Measurements from ENCODE around the gene SS18L1.

SS18L1 gene

DNA sequence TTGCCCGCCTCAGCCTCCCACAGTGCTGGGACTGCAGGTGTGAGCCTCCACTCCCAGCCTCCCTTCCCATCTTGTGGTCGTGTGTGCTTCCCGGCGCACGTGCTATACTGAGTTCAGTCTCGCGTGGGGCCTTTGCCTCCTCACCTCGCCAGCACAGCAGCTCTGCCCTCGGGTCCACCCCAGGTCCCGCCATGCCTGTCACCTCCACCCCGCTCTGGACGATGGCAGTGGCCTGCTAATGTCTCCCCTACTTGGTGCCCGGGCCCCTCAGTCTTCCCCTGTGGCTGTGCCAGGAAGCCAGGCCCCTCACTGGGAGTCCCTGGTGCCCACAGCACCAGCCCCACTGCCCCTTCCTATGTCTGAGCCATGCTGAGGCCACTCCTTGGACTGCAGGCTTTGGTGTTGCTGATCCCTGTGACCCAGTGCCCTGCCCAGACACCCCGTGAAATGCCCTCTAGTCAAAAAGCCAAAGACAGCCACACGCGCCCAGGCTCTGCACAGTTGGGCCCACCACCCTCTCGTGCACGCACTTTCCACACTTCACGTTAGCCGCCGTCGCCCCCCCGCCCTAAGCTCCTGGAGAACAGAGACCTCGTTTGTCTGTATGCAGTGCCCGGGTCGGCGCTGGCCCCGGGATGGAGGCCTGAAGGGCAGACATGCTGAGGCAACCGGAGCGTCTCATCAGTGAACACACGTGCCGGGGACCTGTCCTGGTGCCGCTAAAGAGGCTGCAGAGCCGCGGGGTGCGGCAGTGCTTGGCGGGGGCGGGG is 62.2 kb downstream of the SS18L1 start:
- Mint-ChIP-seq H3K9me3 (no peaks in the 10 kb centered on the region), H3K36me3 (ENCODE audit: low read depth) (peaks cover 9% of the 10 kb centered on the region)

DNA sequence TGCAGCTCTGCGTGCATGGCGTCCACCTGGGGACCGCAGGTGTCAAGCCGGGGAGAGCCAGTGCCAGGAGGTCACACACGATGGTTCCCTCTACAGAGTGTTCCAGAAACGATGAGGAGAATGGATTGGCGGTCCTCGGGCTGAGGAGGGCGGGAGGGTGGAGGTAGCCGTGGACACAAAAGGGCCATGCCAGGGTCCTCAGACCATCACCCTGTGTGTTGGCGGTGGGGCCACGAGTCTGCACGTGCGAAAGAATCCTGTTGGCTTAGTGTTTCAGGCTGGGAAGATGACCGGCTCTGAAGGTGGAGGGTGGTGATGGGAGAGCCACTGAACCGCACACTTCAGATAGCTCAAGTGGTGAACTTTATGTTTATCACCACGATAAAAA is 62.8 kb downstream of the SS18L1 start:
- Mint-ChIP-seq H3K4me1 (ENCODE audit: low read depth) (peaks cover 1% of the 10 kb centered on the region), H3K9me3 (no peaks in the 10 kb centered on the region), H3K27me3 (ENCODE audit: low read depth) (no peaks in the 10 kb centered on the region), H3K27ac (no peak overlapping the region), H3K4me3 (no peak overlapping the region), H3K36me3 (ENCODE audit: low read depth) (peaks cover 9% of the 10 kb centered on the region)

More for the DNA sequence above, 62.2 kb downstream of the SS18L1 start:
- no peak overlapping the region for H3K4me3 Mint-ChIP-seq
- no peaks in the 10 kb centered on the region for H3K27me3 Mint-ChIP-seq (ENCODE audit: low read depth)
- H3K4me1 Mint-ChIP-seq (ENCODE audit: low read depth) = peaks cover 1% of the 10 kb centered on the region
- H3K27ac Mint-ChIP-seq = no peak overlapping the region

DNA sequence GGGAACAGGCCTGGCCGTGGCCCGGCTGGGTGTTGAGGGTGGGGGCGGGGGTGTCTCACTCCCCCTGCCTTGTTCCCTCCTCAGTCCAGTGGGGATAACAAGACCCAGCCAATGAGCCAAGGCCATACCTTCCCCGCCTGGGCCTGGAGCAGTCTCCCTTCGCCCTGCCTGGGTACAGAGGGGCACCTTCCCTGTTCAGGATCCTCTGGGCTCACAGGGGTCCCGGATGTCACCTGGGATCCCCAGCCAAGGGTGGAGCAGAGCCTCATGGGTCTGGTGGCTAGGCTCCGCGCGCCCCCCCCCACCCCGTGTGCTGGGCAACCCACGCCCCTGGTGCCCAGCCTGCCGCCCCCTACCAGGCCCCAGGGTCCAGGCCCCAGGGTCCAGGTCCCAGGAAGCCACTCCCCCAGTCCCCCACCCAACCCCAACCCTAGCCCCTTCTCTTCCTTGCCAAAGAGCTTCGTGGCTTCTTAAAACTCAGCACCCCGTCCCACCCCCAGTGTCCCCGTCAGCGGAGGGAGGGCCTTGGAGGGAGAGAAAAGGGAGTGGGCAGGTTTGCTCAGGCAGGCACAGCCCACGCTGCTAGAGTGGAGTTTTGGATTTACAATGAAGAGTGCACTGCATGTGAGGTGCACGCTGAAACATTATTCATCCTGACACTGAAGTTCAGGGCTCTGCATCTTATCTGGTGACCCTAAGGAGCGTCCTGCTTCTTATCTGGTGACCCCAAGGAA is 64.7 kb downstream of the SS18L1 start:
- Mint-ChIP-seq H3K4me3 (no peak overlapping the region), H3K4me1 (ENCODE audit: low read depth) (no peaks in the 10 kb centered on the region), H3K9me3 (no peaks in the 10 kb centered on the region), H3K36me3 (ENCODE audit: low read depth) (peaks cover 3% of the 10 kb centered on the region), H3K27ac (no peak overlapping the region), H3K27me3 (ENCODE audit: low read depth) (no peaks in the 10 kb centered on the region)

DNA sequence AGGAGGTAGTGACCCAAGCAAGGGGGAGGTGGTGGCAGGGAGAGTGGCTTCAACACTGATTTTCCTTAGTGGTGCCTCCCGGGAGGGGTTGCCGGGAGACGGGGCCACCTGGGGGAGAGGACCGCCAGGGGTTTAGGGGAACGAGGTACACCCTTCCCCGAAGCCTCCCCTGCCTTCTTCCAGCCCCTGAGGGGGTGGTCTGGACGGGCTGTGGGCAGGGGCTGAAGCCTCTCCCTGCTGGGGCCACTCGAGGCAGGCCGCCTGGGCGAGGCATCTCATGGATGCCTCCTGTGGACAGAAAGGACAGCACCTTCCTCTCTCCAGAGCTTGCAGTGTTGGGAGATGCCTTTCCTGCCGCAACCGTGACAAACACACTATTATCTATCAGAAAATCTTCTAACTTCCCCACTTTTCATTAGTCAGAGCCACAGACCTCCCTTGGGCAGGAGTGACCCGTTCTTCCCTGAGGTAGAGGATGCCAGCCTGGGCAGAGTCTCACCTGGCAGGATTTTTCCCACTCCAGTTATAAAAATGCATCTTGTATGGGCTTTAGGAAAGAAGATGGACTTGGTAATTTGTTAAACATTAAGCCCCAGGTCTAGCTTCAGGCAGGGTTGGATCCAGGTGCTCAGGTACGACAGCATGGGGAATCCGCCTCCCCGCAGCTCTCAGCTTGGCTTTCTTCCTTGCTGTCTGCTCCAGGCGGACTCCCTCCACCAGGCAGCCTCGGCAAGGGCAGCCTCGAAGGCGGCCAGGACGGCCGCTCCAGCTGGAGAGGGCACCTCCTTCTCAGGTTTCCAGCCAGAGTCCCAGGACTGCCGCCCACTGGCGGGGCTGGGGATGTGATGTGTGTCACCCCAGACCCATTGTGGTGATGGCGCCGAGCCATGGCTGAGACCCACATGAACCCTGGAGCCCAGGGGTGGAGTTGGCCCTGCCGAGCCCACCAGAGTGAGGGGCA is 65.5 kb downstream of the SS18L1 start:
- no peaks in the 10 kb centered on the region for H3K36me3 Mint-ChIP-seq (ENCODE audit: low read depth)
- no peaks in the 10 kb centered on the region for H3K9me3 Mint-ChIP-seq
- H3K4me3 Mint-ChIP-seq = no peak overlapping the region
- no peaks in the 10 kb centered on the region for H3K27me3 Mint-ChIP-seq (ENCODE audit: low read depth)
- no peak overlapping the region for H3K27ac Mint-ChIP-seq
- H3K4me1 Mint-ChIP-seq (ENCODE audit: low read depth) = no peaks in the 10 kb centered on the region

DNA sequence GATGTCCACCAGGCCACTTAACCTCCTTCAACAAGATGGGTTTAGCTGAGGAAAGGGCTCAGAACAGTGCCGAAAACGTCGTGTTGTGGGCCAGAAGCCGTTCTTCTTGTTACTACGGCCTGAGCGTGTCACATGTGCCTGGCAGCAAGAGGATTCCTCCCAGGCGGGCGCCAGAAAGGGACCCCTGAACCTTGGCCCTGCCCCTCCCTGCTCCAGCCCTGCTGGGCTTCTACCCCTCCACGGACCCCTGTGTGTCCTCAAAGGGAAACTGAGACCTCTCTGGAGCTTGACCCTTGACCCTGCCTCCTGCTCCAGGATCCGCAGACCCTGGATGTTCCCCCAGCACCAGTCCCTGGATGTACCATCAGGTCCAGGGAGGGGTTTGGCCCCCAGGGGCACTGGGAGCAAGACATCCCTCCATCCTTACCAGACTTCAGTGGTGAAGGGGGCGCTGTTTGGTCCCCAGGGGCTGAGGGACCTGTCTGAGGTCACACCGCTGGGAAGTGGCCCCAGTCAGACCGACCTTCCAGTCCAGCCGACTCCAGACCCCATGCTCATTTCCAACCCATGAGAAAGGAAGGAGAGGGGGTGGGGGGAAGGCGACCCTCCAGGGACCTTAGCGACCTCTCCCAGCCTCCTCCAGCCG is 66.4 kb downstream of the SS18L1 start:
- no peak overlapping the region for H3K27ac Mint-ChIP-seq
- H3K27me3 Mint-ChIP-seq (ENCODE audit: low read depth) = no peaks in the 10 kb centered on the region
- H3K4me1 Mint-ChIP-seq (ENCODE audit: low read depth) = no peaks in the 10 kb centered on the region
- H3K4me3 Mint-ChIP-seq = no peak overlapping the region
- H3K9me3 Mint-ChIP-seq = no peaks in the 10 kb centered on the region
- no peaks in the 10 kb centered on the region for H3K36me3 Mint-ChIP-seq (ENCODE audit: low read depth)

DNA sequence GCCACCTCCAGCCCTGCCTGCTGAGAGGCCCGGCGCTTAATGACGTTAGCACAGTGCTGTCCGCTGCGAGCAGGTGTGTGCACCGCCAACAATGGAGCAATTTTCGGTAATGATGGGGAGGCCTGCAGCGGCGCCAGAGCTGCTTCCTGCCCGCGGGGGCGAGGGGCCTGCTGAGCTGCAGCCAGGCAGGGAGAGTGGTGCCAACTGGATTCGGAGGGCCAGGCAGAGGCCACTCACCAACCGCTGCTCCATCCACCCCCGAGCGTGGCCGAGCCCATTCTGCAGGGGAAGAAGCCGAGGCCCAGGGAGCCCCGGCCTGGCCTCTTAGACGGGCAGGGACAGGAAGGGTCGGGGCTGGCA is 66.9 kb downstream of the SS18L1 start:
- Mint-ChIP-seq H3K27me3 (ENCODE audit: low read depth) (no peaks in the 10 kb centered on the region), H3K9me3 (no peaks in the 10 kb centered on the region), H3K36me3 (ENCODE audit: low read depth) (no peaks in the 10 kb centered on the region), H3K4me1 (ENCODE audit: low read depth) (no peaks in the 10 kb centered on the region), H3K4me3 (no peak overlapping the region), H3K27ac (no peak overlapping the region)

DNA sequence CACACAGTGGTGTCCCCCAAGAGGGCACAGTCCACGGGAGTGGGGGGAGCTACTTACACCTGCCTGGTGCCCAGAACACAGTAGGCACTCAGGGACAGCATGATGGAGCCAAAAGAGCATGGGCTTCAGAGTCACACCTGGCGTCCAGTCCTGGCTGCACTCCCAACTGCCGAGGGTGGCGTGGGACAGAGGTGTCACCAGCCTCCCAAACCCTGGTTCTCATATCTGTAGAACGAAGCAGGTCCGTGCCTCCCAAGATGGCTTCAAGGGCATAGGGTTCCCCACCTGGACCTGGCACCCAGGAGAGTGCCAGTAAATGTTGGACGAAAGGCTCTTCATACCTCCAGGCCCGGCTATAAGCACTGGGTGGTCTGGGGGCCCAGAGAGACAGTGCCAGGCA is 67.6 kb downstream of the SS18L1 start:
- no peak overlapping the region for H3K27ac Mint-ChIP-seq
- H3K27me3 Mint-ChIP-seq (ENCODE audit: low read depth) = no peaks in the 10 kb centered on the region
- no peaks in the 10 kb centered on the region for H3K36me3 Mint-ChIP-seq (ENCODE audit: low read depth)
- no peaks in the 10 kb centered on the region for H3K9me3 Mint-ChIP-seq
- no peak overlapping the region for H3K4me3 Mint-ChIP-seq
- H3K4me1 Mint-ChIP-seq (ENCODE audit: low read depth) = no peaks in the 10 kb centered on the region

DNA sequence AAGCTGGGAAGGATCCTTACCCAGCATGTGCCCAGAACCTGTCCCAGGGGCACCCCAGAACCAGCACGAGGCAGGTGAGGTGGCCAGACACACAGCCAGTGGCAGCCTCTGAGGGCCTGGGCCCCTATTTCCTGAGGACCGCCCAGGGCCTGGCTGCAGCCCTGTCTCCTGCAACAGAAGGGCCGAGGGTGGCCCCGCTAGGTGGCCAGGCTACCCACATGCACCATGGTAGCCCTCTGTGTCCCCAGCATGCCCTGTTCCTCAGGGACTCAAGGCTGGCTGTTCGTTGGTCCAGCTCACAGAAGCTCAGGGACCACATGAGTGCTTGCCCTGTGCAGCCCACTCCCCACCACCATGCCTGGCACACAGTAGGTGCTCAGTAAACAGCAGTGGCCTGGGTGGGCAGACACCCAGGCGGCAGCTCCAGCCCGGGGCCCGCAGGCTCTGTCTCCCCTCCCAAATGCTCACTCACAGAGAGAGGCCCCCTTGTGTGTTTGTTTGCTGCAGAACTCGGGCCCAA is 68.3 kb downstream of the SS18L1 start:
- H3K4me3 Mint-ChIP-seq = no peak overlapping the region
- no peaks in the 10 kb centered on the region for H3K9me3 Mint-ChIP-seq

DNA sequence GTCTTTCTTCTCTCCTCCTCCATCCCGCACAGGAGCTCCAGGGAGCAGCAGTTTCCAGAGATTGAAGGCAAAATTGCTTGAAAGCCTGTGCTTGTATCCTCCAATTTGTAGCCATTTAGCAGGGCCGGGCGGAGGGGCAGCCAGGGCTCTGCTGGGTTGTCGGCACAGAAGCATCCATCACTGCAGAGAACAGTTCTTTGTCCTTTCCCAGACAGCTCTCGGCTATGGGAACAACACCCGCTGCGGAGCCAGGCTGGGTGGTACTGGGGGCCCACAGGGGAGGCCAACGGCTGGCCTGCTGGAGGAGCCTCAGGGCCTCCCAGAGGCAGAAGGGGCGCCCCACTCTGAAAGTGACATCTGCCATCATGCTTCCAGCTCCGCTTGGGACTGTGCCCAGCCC is 68.7 kb downstream of the SS18L1 start:
- Mint-ChIP-seq H3K27me3 (ENCODE audit: low read depth) (no peaks in the 10 kb centered on the region), H3K4me3 (no peak overlapping the region), H3K36me3 (ENCODE audit: low read depth) (no peaks in the 10 kb centered on the region), H3K9me3 (no peaks in the 10 kb centered on the region), H3K27ac (no peak overlapping the region), H3K4me1 (ENCODE audit: low read depth) (no peaks in the 10 kb centered on the region)

More for the DNA sequence above, 68.3 kb downstream of the SS18L1 start:
- Mint-ChIP-seq H3K27ac (no peak overlapping the region), H3K36me3 (ENCODE audit: low read depth) (no peaks in the 10 kb centered on the region), H3K27me3 (ENCODE audit: low read depth) (no peaks in the 10 kb centered on the region), H3K4me1 (ENCODE audit: low read depth) (no peaks in the 10 kb centered on the region)

DNA sequence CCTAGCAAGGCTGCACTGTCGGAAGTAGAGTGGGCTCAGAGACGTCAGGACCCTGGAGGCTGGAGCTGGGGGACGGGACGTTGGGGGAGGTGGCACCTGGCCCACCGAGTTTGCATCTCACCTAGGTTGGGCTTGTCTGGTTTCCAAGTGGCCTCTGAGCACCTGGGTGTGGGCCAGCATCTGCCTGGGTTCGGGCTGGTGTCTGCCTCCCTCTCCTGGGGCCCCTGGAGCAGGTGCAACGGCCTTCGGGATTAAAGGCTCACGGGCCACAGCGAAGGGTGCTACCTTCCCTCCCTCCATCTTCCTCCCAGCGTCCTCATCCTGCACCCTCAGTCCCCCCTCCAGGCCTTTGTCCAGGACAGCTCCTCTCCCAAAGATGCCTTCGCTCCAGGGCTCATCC is 70.5 kb downstream of the SS18L1 start:
- H3K27ac Mint-ChIP-seq = no peak overlapping the region
- no peaks in the 10 kb centered on the region for H3K4me1 Mint-ChIP-seq (ENCODE audit: low read depth)
- no peak overlapping the region for H3K4me3 Mint-ChIP-seq
- no peaks in the 10 kb centered on the region for H3K9me3 Mint-ChIP-seq
- no peaks in the 10 kb centered on the region for H3K36me3 Mint-ChIP-seq (ENCODE audit: low read depth)
- peaks cover 9% of the 10 kb centered on the region for H3K27me3 Mint-ChIP-seq (ENCODE audit: low read depth)

DNA sequence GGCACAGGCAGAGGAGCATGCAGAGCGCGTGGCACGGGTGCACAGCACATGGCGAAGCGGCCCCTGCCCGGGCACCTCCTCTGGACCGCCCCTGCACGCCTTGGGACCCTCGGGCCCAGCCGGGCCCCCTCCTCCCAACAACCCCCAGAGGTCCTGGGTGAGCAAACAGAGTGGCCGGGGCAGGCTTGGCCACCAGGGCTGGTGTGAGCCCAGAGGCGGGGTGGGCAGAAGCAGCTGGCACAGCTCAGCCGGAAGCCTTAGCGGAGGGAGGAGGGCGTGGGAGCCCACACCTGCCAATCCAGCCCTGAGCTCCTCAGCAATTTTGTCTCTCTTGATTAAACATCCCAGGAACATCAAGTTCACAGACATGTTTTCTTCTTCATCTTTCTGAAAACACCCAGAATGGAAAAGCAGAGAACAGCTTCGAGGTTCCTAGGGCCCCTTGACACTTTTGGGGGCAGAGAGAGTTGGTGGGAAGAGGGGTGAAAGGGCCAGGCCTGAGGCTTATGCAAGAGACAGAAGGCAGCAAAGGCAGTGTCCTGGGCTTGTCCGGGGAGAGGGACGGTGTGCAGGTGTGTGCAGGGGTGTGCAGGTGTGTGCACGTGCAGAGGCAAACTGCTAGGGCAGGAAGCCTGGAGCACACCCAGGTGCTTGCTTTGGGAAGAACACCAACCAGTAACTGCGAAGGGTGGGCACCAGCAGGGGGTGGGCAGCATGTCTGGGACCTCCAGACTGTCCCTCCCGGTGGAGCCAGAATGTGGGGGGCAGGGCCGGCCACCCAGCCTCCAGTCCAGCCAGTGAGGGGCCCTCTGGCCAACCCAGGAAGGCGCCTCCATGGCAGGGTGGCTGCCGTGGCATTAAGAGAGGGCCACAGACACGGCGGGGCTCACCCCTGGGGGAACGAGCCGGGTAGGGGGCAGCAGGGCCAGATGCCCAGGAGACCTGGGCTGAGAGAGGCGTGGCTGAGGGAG is 71.7 kb downstream of the SS18L1 start:
- Mint-ChIP-seq H3K4me3 (no peak overlapping the region), H3K4me1 (ENCODE audit: low read depth) (no peaks in the 10 kb centered on the region), H3K36me3 (ENCODE audit: low read depth) (no peaks in the 10 kb centered on the region), H3K27me3 (ENCODE audit: low read depth) (peaks cover 11% of the 10 kb centered on the region), H3K27ac (no peak overlapping the region), H3K9me3 (no peaks in the 10 kb centered on the region)

DNA sequence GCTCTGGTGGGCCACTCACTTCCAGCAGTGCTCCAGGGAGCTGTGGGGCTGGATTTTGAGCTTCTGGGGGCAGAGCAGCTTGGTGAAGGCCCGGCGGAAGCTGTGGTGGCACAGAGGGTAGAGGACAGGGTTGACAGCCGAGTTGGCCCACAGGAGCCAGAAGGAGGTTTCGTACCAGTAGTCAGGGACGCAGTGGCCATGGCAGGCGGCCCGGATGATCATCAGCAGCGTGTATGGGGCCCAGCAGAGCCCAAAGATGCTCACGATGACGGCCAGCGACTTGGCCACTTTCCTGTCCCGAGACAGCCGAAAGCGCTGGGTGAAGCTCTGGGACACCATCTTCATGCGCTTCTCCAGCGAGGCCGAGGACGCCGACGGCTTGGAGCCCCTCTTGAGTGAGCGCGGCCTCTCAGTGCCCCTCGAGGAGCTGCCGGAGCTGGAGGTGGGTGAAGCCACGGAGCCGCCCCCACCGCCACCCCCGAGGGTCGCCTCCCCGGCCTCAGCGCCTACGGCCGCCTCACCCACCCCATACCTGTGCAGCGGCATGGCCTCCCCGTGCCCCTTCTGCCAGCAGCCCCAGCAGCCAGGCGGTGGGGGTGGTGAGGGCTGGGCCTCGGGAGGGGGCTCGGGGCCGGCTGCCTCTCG is 72.5 kb downstream of the SS18L1 start:
- H3K4me3 Mint-ChIP-seq = no peak overlapping the region
- no peaks in the 10 kb centered on the region for H3K36me3 Mint-ChIP-seq (ENCODE audit: low read depth)
- H3K9me3 Mint-ChIP-seq = no peaks in the 10 kb centered on the region
- H3K27ac Mint-ChIP-seq = no peak overlapping the region
- H3K4me1 Mint-ChIP-seq (ENCODE audit: low read depth) = no peaks in the 10 kb centered on the region
- H3K27me3 Mint-ChIP-seq (ENCODE audit: low read depth) = peaks cover 18% of the 10 kb centered on the region
